Pancreas (tissue), 10 donors: ENCODE measurements around the gene GOLGB1. TPM values are rescaled to one million over a fixed set of nuclear protein-coding genes. Genes with fewer than 3 reads are reported as not detected.
A peak's percentile ranks its signal among the peaks of the same experiment; 100 is the strongest.

Source experiments
- ATAC-seq, 4 donors: fragments of 200-7000 bp; cut with Tn5 transposase; one replicate each; pipeline versions ENCODE4 v1.8.0 to v1.9.1; 2020; ENCODE audit warnings: mild to moderate bottlenecking in 4 of 4, moderate library complexity in 4 of 4
- DNase-seq, 6 donors: peaks; one replicate each; pipeline ENCODE4 v3.0.0-alpha.2; 2020
- FAIRE-seq: peaks from 2 replicates; lab custom pipeline; 2012; peaks lifted over from hg19 to GRCh38; lab: Jason Lieb, UNC
- H3K27ac ChIP-seq, 4 donors: fragments of 200-600 bp; sonication (generic); 1 replicate in 3 of 4; 2 replicates in 1 of 4; pipeline versions ENCODE4 v1.5.0 to v1.8.0; 2020
- H3K27me3 ChIP-seq, 4 donors: fragments of 200-600 bp; one replicate each; pipeline ENCODE4 v1.8.0; 2021
- H3K36me3 ChIP-seq, 3 donors: fragments of 200-600 bp; sonication (generic) in 1 of 3; one replicate each; pipeline versions ENCODE4 v1.5.0 to v1.8.0; 2020 to 2021
- H3K4me1 ChIP-seq, 3 donors: fragments of 200-600 bp; one replicate each; pipeline ENCODE4 v1.8.0; 2021
- H3K4me3 ChIP-seq, 4 donors: fragments of 200-600 bp; sonication (generic) in 2 of 4; one replicate each; pipeline versions ENCODE4 v1.5.0 to v1.8.0; 2020 to 2021
- H3K9me3 ChIP-seq, 4 donors: fragments of 200-600 bp; one replicate each; pipeline ENCODE4 v1.8.0; 2021
- CTCF ChIP-seq, 4 donors: fragments of 200-600 bp; sonication (generic) in 3 of 4; IDR thresholded peaks; one replicate each; pipeline versions ENCODE4 v1.5.0 to v1.8.0; 2021; ENCODE audit warnings: antibody characterized with exemption in 4 of 4
- WGBS, 2 donors: extraction: QIAGEN DNeasy Blood & Tissue Kit; methylation state at CpG; one replicate each; pipeline ENCODE4 v1.1.7; 2013; 5-methylcytosine and 5-hydroxymethylcytosine counted together
- intact Hi-C, 3 donors: fragments of 100-400 bp; cut with DNase I; formaldehyde crosslinking; loops; one replicate each; pipeline versions ENCODE4 v1.11.1 to v1.14.2; 2022
- polyA plus RNA-seq, 2 donors: library from polyadenylated mRNA; stranded (reverse); fragments of 200-250 nt; gene quantifications; one replicate each; pipeline ENCODE4 v1.2.3, GENCODE V29; 2013
- total RNA-seq, 6 donors: library from RNA; stranded (reverse); fragmentation: NEBNext Ultra II Directional in 4 of 6; extraction: Animal tissue kit (Norgen Biotek cat#: 25700) in 4 of 6; gene quantifications; one replicate each; pipeline versions ENCODE4 v1.2.1 to v1.2.4, GENCODE V29; 2021 to 2023
- donor health status: healthy with polysubstance abuse.
- donor health status: DM: no; HTN: no; CAD: no; lungs with moderate emphysema.
- donor health status: DM: no; HTN: no; CAD: no.
- donor health status: control.
- donor health status: control.
- donor health status: Bipolar disorder and iron deficiency.
- donor health status: DM: yes; HTN: yes; CAD: no.
- donor health status: DM: no; HTN: no; CAD: no.
- donor health status: DM: no; HTN: no; CAD: no.
- donor health status: DM: yes; HTN: yes; CAD: no.

The GOLGB1 gene
- total and polyA plus RNA-seq, 8 donors, result 18.9 to 45.0 (median 36.8) TPM

GRCh38 chr3:121705541-121705940 is 44.0 kb downstream of the GOLGB1 start:
- TF ChIP-seq CTCF (IDR thresholded peaks at IDR 0.05), result no peak
- Histone ChIP-seq H3K36me3 (peaks cover 0 to 16% (median 0%) of the 10 kb centered on the region in 3 donors), H3K27me3 (no peaks in the 10 kb centered on the region), H3K27ac (no peak overlapping the region), H3K4me3 (no peak overlapping the region), H3K9me3 (no peaks in the 10 kb centered on the region), H3K4me1 (no peaks in the 10 kb centered on the region)
- DNase-seq, result no peak
- intact Hi-C loops, result no loop called here
- no peak for FAIRE-seq
- no peak for ATAC-seq
- 91 to 93% methylated on average over 5 of the region's 5 CpGs for WGBS, 2 donors

GRCh38 chr3:121703973-121704372 is 45.6 kb downstream of the GOLGB1 start:
- FAIRE-seq, result no peak
- no peak for ATAC-seq
- no peak for DNase-seq
- peaks cover 0 to 16% (median 0%) of the 10 kb centered on the region in 3 donors for H3K36me3 ChIP-seq
- H3K9me3 ChIP-seq, result no peaks in the 10 kb centered on the region
- no peaks in the 10 kb centered on the region for H3K4me1 ChIP-seq
- no peak for TF ChIP-seq CTCF (IDR thresholded peaks at IDR 0.05)
- no peak overlapping the region for H3K27ac ChIP-seq
- no peaks in the 10 kb centered on the region for H3K27me3 ChIP-seq
- 98 to 99% methylated on average over 5 of the region's 5 CpGs for WGBS, 2 donors
- H3K4me3 ChIP-seq, result no peak overlapping the region
- intact Hi-C loops, result no loop called here

GRCh38 chr3:121698901-121699300 is 50.6 kb downstream of the GOLGB1 start:
- H3K9me3 ChIP-seq, result no peaks in the 10 kb centered on the region
- intact Hi-C loops, result no loop called here
- no peak for FAIRE-seq
- ATAC-seq, result no peak
- DNase-seq, result no peak
- peaks cover 0 to 25% (median 8%) of the 10 kb centered on the region in 3 donors for H3K36me3 ChIP-seq
- no peak overlapping the region for H3K27ac ChIP-seq
- TF ChIP-seq CTCF (IDR thresholded peaks at IDR 0.05), result no peak
- H3K4me3 ChIP-seq, result no peak overlapping the region
- no peaks in the 10 kb centered on the region for H3K27me3 ChIP-seq
- H3K4me1 ChIP-seq, result no peaks in the 10 kb centered on the region

GRCh38 chr3:121698476-121698875 is 51.1 kb downstream of the GOLGB1 start:
- H3K4me3 ChIP-seq, result no peak overlapping the region
- H3K4me1 ChIP-seq, result no peaks in the 10 kb centered on the region
- 95 to 97% methylated on average over 1 of the region's 1 CpG for WGBS, 2 donors
- TF ChIP-seq CTCF (IDR thresholded peaks at IDR 0.05), result no peak
- intact Hi-C loops, result no loop called here
- peak in 1 of 4 donors; percentile 13 for ATAC-seq
- no peak for DNase-seq
- no peak overlapping the region for H3K27ac ChIP-seq
- no peaks in the 10 kb centered on the region for H3K9me3 ChIP-seq
- H3K36me3 ChIP-seq, result peaks cover 0 to 25% (median 8%) of the 10 kb centered on the region in 3 donors
- FAIRE-seq, result no peak
- no peaks in the 10 kb centered on the region for H3K27me3 ChIP-seq

GRCh38 chr3:121696186-121696585 is 53.4 kb downstream of the GOLGB1 start:
- no peak for FAIRE-seq
- Histone ChIP-seq H3K4me3 (no peak overlapping the region), H3K9me3 (no peaks in the 10 kb centered on the region), H3K27ac (no peak overlapping the region), H3K27me3 (no peaks in the 10 kb centered on the region), H3K4me1 (no peaks in the 10 kb centered on the region), H3K36me3 (peaks cover 6 to 35% (median 20%) of the 10 kb centered on the region in 3 donors)
- 85 to 91% methylated on average over 3 of the region's 3 CpGs for WGBS, 2 donors
- intact Hi-C loops, result no loop called here
- DNase-seq, result no peak
- no peak for TF ChIP-seq CTCF (IDR thresholded peaks at IDR 0.05)
- no peak for ATAC-seq
